KG1 (cell line): ENCODE measurements around the gene PDE4B.

ENCODE experiments used
- DNase-seq: peaks from one replicate; lab custom pipeline; 2025; lab: John Stamatoyannopoulos, UW

The PDE4B gene

DNA sequence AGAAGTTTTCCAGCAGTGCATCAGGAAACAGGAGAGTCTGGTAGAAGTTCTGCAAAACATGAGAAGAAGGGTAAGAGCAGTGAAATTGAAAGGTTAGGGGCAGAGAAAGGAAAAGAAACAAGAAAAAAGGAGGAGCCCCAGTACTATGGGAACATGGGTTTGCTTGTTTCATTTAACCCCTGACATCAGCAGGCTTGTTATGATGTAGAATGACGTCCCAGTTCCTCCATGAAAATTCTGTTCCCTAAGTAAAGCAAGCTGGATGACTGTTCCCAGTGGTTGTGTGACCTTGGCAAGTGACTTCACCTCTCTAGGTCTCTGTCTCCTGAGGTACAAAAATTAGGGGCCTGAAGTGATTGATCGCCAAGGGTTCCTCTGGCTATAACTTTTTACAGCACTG, 472.6 kb downstream of the PDE4B start:
- DNase-seq = no peak

DNA sequence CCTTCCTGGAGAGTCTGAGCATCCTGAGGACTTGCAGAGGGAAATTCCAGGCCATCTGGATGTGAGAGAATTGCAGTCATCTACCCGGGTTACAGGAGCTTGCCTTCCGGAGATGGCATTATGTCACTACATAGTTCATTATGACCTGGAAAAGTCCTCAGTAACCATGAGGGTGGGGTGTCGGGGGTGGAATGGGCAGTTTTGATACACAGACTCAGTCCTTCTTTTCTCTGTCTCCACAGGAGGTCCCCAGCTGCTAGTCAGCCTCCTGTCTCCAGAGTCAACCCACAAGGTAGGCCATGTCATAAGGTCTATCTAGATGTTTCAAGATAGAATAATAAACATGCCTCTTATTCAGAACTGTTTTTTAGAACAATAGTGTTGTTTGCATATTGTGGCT, 473.1 kb downstream of the PDE4B start:
- no peak for DNase-seq

DNA sequence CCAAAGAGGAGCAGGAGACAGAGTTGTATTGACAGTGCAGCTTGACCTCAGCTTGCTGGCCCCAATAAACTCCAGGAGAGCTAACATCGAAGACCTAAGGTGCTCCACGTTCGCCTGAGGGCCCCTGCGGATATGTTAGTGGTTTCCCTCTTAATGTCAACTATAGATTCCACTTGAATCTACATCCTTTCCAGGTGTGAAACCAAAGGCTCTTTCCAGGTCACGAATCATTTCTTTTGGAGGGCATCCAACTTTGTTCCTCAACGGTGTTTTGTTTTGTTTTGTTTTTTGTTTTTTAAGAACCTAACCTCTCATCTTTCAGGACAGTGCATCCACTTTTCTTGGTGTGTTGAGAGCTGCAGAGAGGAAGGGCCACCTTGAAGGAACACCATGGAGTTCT, 473.7 kb downstream of the PDE4B start:
- DNase-seq = no peak

DNA sequence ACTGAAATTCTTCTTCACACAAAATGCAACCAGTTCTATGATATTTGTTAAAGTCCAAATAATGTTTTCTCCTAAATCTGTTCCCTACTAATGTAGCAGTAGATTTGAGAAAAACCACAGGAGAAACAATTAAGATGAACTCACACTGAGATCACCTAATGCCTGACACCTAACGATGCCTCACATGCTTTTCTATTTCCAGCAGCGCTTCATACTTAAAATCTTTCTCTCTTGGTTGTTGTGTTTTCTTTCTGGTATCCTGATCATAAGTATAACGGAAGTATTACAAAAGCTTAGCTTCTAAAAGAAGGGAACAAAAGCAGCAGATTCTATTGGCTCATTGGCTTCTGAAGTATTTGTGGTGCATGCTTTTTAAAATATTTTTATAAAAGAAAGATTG, 474.1 kb downstream of the PDE4B start:
- DNase-seq = no peak

DNA sequence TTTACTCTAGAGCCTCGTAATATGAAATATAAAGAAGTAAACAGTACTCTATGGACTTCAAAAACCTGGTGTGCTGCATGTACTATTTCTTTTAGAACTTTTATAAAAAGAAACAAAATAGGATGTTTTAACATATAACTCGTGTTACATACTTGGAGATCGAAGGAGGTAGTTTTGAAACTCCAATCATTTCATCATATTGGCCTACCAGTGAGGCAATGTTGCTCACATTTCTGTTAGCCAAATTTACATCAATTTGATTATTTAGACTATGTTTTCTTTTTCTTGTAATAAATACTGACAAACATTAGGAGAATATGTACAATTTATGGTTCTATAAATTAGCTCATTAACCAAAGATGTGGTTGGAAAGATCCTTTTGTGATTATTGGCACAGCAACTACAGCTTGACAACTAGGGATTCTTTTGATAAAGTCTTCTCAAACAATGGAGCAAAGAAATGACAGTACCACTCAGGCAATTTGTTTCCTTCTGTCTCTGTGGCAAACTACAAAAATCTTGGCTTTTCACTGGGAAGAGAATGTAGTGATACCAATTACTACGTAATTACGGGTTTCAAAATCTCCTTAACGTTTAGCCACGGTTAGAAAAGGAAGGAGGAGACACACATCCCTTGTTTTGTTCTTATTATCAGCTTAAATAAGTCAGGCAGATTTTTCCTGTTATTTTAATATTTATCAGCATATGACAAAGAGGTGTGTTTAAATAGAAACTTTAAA, 474.7 kb downstream of the PDE4B start:
- no peak for DNase-seq

DNA sequence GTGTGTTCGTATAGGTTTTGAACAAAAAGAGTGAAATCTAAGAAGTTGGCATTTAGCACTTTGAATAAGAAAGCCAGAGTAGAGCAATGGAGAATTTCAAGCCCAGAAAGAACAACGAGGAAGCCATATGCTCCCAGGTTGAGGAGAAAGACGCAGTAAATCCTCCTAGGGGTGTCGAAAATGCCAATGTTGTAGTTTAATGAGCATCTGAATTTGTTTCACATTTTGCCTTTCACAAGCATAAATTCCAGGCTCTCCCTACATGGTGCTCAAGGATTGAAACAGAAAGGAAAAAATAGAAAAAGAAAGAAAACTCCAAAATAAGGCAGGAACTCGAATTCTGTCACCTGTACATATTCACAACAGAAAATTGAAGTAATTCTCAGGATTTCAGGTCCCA, 476.5 kb downstream of the PDE4B start:
- no peak for DNase-seq

DNA sequence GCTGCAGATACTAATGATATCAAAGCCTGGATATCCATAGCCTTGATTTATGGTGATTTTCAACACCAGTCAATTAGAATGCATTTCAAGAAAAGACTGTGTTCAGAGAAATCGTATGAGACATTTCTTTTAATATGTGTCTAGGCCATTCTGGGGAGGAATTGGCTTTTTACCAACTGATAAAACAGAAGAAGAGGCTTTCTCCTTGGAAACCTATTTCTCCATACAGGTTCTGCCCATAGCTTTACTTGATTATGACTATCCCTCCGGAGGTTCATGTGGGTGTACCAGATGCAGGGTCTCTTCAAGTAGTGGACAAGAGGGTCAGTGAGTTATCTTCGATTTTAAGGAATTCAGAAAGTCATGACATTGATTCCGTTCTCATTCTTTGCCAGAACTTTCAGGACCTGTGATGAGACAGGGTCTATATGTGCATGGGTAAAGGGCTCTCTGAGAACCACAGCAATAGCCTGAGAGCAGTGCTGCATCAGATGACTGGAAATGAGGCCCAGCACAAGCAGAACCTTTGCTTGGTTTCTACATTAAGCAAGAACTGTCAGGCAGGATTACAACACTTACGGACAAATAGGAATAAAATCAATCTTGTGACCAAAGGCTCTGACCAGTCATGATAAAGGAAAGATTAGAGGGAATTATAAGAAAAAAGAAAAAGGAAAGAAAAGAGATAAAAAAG, 477.6 kb downstream of the PDE4B start:
- DNase-seq = no peak

DNA sequence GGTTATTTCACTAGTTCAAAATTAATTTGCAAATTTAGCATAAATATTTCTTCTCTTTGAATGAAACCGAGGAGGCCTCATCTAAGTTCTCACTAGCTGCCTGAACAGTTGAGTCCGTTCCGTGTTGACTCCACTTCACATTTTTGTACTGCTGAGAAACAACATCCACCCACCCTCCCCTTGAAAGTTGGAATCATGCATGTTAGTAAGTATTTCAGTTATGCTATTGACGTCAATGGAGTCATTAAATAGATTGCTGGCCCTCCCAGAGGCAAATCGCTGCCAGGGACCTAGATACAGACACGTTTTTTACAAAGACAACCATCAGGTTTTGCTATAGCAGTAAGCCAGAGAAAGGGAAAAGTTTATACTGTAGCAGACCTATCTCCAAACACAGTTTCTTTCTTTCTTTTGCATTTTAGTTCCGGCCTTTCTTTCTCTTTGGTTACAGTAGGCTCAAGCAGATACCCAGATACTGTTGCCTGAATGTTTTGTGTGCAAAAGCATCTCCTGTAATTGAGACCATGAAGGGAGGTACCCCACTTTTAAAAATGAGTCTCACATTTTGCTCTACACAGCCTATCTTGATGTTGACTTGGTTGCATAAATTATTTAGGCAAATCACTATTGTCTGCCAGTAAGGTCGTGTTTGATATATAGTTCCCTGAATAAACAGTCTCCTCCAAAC, 478.7 kb downstream of the PDE4B start:
- DNase-seq = no peak

DNA sequence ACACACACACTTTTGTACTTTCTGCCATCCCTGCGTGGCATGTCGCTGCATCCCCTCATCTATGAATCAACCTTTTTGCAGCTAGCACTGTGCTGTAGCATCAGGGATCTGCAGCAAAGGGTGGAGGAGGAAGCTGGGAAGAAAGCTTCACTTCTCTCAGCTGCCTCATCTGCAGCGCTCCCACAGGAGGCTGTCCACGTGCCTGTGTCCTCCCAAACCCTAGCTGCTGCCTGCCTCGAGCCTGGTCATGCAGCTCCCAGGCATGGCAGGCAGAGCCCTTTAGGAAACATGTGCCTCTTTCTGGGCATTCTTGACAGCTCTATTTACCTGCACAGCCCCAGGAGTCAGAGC, 479.2 kb downstream of the PDE4B start:
- DNase-seq = no peak

DNA sequence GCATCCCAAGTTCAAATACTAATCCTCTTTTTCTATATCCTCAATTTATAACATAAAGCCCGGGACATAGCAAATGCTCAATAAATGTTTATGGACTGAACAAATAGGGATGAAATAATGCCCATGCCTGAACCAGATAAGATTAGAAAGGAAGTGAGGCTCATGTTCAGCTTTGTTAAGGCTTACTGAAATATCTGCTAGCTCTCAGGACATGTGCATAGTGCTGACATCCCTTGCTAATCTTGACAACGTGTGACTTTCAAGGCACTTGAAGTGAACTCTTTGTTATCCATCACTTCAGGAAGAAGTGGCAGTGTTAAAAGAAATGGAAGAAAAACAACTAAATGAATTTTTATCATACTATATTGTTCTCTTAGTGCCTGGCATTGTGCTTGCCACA, 481.0 kb downstream of the PDE4B start:
- DNase-seq = no peak

DNA sequence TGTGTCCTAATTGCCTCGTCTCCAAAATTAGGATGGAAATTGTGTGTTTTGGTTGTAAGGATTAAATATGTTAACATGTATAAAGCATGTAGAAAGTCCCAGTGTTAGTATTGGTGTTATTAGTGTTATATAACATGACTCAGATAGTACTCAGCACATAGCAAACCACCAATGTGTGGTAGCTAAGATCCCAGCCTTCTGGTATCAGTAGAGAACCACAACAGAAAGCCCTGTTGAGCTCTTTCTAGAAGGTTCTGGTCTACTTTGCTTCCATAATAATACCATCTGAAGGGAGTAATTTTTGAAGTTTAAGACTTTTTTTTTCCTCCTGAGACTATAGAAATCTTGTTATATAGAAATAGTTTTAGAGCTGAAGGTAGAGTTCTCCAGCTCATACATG, 481.9 kb downstream of the PDE4B start:
- no peak for DNase-seq

DNA sequence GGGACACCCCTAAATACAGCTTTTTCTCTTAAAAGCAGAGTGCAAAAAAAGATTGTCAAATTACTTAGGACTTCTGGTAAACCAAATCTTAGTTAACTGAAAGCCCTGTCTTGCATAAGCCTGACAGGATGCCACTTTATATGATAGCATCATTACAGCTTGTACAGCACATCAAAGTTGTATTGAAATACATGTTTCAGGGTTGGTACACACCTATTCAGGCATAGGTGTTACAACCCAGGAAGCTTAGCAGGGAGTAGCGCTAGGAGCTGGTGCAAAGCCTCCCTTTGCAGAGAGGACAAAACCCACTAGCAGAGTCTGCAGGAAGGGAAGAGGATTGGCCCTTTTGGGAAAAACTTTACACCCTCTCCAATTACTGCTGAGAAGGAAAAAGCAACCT, 482.4 kb downstream of the PDE4B start:
- DNase-seq = no peak

DNA sequence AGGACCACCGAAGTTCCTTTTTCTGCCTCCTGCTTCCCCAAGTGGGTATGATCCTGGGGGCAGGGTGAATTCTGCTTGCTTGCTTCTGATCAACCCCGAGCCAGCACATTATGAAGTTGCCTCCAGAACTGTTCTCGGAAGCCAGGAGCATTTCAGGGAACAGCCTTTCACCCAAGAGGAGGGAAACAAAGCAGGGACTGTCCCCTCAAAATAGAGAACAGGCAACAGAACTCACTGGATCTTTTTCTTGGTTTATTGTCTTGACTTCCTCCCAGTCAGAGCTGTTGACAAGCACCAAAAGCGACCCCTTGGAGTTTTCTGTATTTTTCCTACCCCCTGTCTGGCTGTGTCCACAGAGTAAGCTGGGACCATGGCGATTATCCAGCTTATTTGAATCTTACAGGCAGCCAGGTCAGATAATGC, 482.9 kb downstream of the PDE4B start:
- DNase-seq = no peak

DNA sequence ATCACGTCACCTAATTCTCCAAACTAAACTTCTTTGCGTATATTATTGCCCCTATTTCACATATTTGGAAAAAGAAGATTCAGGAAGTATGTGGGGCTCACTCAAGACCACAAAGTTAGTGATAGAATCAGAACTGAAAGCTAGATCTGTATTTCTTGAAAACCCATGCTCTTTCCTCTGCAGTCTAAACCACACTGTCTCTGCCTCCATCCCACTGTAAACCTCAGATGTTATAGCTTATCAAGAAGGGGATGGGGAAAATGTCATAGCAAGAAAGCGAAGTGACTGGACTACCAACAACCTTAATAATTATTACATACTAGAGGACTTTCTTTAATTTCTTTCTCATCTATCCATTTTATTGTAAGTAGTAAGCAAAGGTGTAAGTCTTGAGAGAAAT, 483.5 kb downstream of the PDE4B start:
- no peak for DNase-seq

DNA sequence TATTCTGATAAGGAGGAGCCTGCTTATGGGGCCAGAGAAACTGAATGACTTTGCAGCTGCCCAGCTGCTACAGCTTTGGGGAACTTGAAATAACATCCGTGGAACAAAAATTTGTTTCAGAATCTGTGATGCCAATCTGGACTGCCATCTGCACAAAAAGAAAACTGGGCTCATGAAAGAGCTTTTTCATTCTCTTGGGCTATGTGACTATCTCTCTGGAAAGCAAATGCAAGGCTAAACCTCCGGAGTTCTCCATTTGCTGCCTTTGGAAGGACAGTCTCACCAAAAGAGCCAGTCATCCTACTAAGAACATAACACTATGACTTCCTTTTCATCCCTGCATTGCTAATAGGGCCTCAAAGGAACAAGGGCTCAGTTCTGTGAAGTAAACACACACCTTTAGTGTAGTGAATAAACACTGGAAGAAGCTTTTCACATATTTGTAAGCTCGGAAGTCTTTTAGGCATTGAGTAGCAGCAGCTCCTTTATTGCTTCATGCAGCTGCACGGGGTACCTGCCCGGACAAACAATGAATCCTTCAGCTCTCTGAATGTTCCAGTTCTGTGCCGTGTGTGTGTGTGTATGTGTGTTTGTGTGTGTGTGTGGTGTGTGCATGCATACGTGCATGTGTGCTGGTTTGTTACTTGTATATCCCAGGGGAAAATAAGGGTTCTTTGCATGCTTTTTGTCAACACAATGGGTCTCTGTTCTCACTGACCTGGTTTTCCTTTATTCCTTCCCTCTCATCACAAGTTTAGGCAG, 485.7 kb downstream of the PDE4B start:
- DNase-seq = no peak

DNA sequence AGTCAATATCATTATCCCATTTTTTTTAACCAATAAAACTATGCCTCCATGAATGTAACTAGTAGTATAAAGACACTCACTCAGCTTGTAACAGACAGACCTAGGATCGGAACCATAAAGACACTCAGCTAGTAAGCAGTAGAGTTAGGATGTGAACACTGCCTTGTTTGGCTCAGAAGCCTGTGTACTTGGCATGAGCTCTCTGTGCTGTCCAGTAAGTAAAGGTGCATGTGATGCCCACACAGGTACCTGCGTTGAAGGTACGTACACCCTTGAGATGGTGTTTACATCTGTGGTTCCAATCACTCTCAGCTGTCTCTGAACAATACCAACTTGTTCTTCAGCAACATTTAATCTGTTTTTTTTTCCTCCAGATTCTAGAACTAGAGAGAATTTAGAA, 489.1 kb downstream of the PDE4B start:
- DNase-seq = no peak

DNA sequence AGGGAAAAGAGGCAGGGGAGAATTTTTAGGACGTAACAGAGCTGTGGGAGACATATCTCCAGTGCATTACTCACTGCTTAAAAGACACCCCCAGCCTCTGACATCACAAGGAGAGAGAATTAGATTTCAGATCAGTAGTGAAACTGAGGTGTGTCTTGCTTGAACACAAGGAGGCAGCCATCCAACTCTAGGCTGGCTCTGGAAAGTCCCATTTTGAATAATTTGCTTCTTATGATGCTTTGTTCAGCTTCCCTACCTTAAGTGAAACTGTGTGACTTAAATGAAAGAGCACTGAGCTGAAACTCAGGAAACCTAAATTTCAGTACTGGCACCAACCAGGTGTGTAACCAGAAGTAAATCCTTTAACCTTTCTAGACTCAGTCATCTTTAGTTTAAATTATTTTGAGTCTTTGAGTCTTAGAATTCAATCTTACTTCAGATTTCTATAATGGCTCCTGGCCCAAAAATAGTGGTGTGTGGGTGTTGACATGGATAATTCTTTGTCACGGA, 489.7 kb downstream of the PDE4B start:
- DNase-seq = no peak

DNA sequence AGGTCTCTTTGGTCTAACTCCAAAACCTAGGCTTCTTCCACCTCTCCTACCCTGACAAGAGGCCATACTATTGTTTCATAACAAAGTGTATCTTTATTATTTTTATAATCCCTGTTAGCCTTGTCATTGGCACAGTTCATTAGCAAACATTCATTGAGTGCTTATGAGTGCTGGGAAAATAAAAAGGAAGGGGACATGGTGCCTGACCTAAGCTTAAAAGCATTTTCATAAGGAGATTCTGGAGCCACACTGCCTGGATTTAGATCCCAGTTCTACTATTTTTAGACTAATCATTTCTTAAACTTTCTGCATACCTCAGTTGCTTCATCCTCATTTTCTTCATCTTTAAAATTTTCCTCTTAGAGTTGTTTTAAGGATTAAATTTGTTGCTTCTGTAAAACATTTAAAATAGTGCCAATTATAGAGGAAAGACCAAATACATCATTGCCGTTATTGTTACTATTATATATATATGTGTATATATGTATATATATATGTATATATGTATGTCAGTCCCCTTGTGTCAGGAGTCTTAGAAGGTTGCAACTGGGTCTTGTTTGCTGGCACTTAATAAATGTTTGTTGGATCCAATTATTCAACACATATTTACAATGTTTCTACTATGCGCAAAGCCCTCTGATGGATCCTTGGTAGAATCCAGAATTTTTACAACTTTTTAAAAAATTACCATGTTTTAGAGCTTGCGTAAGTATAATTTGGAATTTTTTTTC, 490.4 kb downstream of the PDE4B start:
- no peak for DNase-seq

DNA sequence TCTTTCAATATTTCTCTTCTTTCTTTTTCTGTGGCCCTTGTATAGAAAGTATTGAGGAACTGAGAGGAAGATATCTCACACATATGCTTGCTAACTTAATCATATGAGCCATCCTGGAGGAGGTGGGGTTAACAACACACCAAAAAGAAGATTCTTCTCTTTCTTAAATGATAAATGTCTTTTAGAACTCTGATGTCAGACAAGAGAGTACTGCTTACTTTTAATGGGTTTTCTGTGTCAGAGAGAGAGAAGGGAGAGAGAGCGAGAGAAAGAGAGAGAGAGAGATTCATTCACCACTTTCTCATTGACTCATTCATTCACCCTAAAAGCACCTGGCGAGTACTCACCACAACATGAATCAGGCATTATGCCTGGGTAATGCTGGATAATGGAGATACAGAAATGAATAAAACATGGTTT, 490.9 kb downstream of the PDE4B start:
- DNase-seq = no peak

DNA sequence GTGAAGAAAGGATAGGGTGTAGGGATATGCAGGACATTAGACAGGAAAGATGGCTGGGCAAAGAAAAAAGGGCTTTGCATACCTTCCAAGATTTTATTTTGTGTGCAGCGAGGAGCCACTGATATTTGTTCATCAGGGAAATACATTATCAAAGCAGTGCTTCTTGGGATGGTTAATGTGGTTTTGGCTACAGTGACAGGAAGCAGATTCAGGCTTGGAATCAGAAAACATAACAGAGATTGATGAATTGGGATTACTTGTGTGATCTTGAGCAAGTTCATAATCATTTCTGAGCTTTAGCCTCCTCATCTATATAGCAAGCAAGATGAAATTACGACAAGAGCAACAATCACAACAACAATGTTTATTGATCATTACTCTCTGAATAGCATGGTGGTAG, 492.1 kb downstream of the PDE4B start:
- DNase-seq = no peak

DNA sequence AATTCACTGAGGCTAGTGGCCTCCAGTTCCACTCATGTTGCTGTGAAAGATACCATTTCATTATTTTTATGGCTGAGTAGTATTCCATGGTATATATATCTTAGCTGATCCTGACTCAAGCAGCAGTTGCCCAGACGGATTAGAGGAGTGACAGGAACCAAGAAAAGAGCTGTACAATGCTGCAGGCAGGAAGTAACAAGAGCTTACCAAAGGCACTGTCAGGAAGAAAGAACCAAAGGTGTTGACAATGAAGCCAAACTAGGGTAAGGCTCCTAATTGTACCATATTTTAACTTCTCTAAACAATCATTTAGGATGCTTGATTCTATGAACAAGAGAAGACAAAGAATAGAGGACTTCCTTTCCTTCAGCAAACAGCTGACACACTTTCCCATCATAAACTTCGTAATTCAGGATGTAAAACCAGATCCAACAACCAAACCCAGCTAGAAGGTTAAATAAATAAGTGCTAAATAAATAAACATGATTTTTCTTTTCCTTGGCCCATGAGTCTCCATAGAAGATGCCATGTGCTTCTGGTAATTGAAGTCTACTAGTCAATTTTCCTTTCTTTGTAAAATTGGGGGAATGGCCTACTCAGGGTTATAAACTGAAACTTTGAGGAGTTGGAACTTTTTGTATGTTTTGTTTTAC, 493.0 kb downstream of the PDE4B start:
- DNase-seq = no peak
